ENCODE measurements around the gene MT1B.
"Not testable (repeated sequence)": the region's sequence is repeated elsewhere in the genome, so short reads cannot be mapped to it uniquely, and the experiment has no call there.

DNA sequence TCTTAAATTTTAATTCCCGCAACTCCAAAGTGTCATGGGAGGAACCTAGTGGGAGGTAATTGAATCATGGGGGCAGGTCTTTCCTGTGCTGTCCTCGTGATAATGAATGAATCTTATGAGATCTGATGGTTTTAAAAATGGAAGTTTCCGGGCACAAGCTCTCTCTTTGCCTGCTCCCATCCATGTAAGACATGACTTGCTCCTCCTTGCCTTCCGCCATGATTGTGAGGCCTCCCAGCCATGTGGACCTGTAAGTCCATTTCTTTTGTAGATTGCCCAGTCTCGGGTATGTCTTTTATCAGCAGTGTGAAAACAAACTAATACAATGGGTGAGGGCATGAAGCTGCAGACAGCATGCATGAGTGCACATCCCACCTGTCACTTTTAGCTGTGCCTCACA lies 28.5 kb upstream of the MT1B start:
- TF ChIP-seq ZUFSP (CRISPR knock-in tag; IDR thresholded peaks at IDR 0.05; ENCODE audit: borderline replicate concordance); CHD4 (IDR thresholded peaks at IDR 0.05; ENCODE audit: borderline replicate concordance, low read length); ZNF572 (CRISPR knock-in tag; IDR thresholded peaks at IDR 0.05); ZNF7 (CRISPR knock-in tag; IDR thresholded peaks at IDR 0.05); CTCF (CRISPR knock-in tag; IDR thresholded peaks at IDR 0.05); HNRNPLL (IDR thresholded peaks at IDR 0.05; ENCODE audit: low read depth, low read length, poor library complexity, severe bottlenecking); HMG20A (CRISPR knock-in tag; IDR thresholded peaks at IDR 0.05; ENCODE audit: borderline replicate concordance); RAD21 (CRISPR knock-in tag; IDR thresholded peaks at IDR 0.05); RFX5 (IDR thresholded peaks at IDR 0.05; ENCODE audit: low read depth, low read length): not testable (repeated sequence)
